Activated CD4-positive, alpha-beta T cell treated with anti-CD3 and anti-CD28 coated beads for 1 hour (primary cell): ENCODE results near the gene SRGAP1.
"Not testable (repeated sequence)": the region's sequence is repeated elsewhere in the genome, so short reads cannot be mapped to it uniquely, and the experiment has no call there.

Experiments used
- DNase-seq: peaks from one replicate; pipeline ENCODE4 v3.0.0-alpha.2; 2020

The SRGAP1 gene

DNA sequence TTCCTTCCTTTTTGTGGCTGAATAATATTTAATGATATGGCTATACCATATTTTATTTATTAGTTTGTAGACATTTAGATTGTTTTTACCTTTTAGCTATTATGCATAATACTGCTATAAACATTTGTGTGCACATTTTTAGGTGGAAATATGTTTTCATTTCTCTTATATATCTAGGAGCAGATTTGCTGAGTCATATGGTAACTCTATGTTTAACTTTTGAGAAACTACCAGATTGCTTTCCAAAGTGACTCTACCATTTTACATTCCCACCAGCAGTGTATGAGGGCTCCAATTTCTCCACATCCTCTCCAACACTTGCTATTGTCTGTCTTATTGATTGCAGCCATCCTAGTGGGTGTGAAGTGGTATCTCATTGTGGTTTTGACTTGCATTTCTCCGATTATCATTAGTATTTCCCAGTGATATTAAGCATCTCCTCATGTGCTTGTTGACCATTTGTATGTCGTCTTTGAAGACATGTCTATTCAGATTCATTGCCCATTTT lies 217.4 kb downstream of the SRGAP1 start:
- no peak for DNase-seq

GRCh38 chr12:64063121-64063520 lies 218.6 kb downstream of the SRGAP1 start:
- no peak for DNase-seq

DNA sequence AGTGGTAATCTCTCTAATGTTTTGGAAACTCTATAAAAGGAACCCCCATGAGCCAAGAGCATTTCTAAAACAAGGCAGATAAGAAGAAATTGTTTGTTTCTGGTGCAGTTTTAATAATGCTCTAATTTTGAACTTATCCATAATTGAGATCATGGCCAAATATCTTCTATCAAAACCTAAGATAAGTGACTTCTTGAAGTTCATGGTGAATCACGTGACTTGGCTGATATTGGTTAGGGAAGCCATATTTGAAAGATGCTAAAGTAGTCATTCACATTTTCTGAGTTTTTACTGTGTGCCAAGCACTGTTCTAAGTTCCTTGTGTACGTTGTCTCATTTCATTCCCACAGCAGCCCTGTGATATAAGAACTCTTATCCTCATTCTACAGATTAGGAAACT lies 219.7 kb downstream of the SRGAP1 start:
- no peak for DNase-seq

- DNase-seq = no peak
Measured at GRCh38 chr12:64064706-64065105, 220.2 kb downstream of the SRGAP1 start.

DNA sequence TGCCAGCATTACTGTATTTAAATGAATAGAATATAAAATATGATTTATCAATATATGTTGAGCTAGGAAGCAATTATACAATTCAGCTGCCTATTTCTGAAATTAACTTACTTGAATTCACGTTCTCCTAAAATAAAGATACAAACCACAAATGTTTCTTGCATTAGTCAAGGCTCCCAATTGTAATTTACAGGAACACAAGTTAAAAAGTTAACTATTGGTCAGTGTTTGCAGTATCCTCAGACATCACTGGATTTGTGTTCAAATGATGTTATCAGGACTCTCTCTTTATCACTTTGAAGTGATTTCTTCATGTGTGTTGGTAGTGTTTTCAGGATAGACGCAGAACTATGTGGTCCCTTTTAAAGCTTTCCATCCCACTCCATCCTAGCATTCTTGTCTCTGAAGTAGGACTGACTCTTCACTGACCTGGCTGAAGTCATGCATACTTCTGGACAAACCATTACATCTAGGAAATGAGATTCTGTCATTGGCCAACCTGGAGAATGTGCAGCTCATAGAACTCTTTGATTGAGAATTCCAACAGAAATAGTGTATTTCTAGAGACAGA lies 221.5 kb downstream of the SRGAP1 start:
- DNase-seq = no peak

- no peak for DNase-seq
Measured at GRCh38 chr12:64066776-64067175, 222.3 kb downstream of the SRGAP1 start.

- DNase-seq = no peak
Measured at GRCh38 chr12:64070454-64070853, 226.0 kb downstream of the SRGAP1 start.

GRCh38 chr12:64072916-64073575 lies 228.5 kb downstream of the SRGAP1 start:
- DNase-seq = no peak

DNA sequence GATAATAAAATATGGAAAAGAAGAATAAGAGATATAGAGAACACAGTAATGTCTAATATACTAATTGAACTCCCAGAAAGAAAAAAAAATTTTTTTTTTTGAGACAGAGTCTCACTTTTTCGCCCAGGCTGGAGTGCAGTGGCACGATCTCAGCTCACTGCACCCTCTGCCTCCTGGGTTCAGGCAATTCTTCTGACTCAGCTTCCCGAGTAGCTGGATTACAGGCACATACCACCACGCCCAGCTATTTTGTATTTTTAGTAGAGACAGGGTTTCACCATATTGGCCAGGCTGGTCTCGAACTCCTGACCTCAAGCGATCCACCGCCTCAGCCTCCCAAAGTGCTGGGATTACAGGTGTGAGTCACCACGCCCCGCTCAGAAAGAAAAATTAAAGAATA lies 232.1 kb downstream of the SRGAP1 start:
- DNase-seq = not testable (repeated sequence)

DNA sequence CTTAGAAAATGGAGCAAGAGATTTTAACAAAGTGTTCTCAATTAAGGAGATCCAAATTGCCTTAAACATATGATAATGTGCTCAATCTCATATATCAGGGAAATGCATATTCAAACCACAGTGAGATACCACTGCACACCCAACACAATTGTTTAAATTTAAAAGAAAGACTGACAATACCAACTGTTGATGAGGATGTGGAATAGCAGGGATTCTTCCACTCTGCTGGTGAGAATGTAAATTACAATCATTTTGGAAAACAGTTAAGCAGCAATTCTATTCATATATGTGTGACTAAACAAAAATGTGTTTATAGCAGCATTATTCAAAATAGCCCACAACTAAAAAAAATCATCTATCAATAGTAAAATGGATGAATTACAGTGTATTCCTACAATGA lies 233.4 kb downstream of the SRGAP1 start:
- no peak for DNase-seq

DNA sequence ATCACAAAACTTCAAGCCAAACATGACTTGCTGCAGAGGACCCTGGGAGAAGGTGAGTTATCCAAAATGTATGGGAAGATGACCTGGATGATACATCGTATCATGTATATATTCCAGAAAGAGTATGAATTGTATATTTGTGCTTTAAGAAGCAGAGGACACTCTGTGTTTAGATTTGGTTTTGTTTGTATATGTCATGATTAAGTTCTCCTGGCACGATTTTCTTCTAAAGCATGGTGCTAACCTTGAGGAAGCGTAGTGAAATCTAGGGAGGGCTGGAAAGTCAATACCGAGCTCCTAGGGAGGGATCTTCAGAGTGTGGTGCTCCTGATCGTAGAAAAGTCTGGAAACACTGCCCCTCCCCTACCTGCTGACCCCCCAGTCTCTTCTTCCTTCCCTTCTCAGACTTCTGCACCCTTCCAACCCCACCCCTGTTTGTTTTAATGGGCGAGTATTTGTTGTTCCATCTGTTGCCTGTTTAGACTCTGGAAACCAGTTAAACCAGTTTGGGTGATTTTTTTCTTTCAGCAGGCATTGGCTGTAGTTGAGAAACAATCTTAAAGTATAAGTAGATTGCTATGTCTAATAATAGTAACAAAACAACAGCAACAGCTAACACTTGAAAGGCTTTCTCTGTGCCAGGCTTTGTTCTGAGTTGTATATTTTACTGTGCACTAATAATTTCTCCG lies 236.0 kb downstream of the SRGAP1 start:
- DNase-seq = no peak

DNA sequence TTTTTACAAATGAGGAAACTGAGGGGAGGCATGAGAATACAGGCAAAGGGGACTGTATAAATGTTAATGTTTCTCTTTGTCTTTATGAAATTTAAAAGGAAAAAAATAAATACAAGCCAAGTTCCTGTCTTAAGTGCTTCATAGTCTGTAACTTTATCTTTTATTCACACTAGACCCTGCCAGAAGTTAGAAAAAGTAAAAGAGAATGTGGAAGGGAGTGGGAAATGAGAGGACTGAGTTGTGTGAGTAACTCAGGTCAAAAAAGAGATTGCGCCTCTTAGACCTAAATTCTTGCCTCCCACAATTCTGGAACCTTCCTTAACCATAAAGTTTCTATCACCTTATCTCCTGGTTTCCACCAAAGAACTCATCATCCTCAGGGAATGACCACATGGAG lies 236.5 kb downstream of the SRGAP1 start:
- no peak for DNase-seq

DNA sequence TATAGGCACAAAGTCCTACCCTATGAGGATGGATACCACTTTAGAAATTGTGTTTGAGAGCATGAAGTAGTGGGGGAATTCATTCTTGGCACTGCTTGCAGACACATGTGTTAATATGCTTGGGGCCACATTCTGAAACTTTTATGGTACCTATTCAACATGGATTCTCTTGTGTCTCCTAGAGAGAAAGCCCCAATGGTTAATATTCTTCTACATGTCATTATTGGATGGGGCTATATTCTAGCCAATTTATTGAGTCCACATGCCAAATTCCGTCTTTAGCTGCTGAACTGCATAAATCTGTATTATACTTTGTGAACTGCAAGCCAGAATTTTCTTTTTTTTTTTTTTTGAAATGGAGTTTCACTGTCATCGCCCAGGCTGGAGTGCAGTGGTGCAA lies 237.6 kb downstream of the SRGAP1 start:
- DNase-seq = no peak

DNA sequence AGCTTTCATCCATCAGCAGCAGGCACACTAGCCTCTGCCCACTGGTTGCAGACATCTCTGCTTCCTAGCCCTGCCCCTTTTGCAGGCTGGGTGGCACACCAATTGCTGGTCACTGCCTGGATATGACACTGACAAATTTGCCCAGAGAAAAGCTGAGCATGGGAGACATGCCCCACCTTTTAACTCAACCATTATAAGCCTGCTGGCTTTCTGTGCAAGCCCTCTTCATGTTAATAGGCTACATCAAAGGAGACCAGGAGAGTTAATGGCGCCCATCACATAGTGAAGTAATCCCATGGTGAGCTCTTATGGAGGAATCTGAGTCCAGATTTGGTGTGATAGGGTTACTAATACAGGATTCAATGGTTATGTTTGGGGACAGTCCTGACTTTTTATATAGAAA lies 238.4 kb downstream of the SRGAP1 start:
- DNase-seq = no peak

DNA sequence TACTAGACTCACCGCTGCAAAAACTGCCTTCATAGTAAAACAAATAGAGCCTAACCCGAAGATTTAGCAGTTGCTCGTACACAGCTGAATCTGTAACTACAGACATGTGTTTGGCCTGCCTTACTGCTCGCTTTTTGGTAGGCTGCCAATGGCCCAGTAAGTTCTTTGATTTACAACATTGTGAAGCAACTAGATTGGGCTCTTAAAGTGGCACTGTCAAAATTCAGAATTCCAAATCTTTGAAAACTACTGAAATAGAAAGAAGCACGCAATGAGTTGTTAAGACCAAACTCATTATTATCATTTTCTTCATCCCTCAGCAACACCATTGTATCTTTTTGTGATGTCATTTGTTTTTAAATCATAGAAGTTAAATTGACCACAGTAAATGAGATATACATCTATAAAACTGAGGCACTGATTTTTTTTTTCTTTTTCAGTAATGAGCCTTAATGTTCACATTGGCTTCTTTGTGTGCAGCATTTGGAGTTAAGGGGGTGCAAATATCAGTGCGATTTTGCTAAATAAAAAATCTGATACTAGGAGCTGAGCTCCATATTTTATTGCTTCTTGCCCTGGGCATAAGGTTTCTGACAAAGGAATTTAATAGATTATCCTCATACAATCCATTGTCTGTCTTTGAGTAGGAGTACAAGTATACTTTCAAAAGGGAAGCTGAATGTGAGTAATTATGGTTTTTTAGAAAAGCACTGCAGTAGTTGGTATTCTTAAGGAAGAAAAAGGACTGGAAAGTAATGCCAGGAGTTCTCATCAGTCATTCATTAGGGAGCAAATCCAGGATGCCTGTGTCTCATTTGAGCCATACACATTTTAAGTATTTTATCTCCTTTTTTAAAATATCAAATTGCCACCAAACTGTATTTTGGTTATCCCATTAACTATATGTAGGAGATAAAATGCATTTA lies 239.0 kb downstream of the SRGAP1 start:
- no peak for DNase-seq

GRCh38 chr12:64085154-64085553 lies 240.7 kb downstream of the SRGAP1 start:
- DNase-seq = no peak

DNA sequence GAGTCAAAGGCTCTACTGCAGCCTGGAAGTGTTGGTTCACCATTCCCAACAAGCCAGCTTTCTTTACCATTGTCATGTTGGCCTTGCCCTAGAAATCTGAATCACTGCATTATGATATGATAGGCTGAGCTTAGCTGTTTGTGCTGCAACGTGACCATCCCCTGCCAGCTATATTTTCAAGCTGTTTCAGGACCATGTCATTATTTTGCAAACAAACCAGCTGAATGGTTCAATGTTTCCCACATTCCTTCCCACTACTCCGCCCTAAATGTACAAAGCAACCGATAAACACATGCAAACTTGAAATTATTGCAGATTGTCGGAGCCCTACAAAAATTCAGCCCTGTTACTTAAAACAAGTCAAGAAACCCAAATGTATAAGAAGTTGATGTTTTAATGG lies 241.5 kb downstream of the SRGAP1 start:
- no peak for DNase-seq

- DNase-seq = no peak
Measured at GRCh38 chr12:64086946-64087345, 242.4 kb downstream of the SRGAP1 start.

- no peak for DNase-seq
Measured at GRCh38 chr12:64087761-64088160, 243.3 kb downstream of the SRGAP1 start.

- no peak for DNase-seq
Measured at GRCh38 chr12:64088431-64089349, 244.2 kb downstream of the SRGAP1 start.

GRCh38 chr12:64090047-64090446 lies 245.5 kb downstream of the SRGAP1 start:
- DNase-seq = no peak

DNA sequence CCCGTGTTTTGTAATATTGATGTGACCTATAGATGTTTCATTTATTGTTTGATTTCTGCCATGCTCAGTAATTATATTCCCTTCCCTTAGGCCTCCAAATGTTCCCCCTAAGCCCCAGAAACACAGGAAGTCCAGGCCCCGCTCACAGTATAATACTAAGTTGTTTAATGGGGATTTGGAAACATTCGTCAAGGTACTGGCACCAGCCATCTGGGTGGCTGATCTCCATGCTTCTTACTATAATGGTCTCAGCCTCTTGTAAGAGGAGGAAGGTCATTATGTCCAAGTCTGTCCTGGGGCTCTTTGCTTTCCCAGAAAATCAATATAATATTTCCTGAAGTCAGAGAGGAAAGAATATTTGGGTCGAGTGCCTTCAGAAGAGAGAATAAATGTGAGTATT lies 246.7 kb downstream of the SRGAP1 start:
- no peak for DNase-seq
